HG03060 (cell line): ENCODE data around the gene CEACAM7.
"Not testable (repeated sequence)": the region's sequence is repeated elsewhere in the genome, so short reads cannot be mapped to it uniquely, and the experiment has no call there.

Experiments used
- ATAC-seq: cut with Tn5 transposase; IDR thresholded peaks from one replicate; pipeline ENCODE4 v1.9.1; 2021; ENCODE audit warnings: low read depth, moderate number of reproducible peaks; ENCODE audit not compliant: unreplicated experiment

CEACAM7 gene

DNA sequence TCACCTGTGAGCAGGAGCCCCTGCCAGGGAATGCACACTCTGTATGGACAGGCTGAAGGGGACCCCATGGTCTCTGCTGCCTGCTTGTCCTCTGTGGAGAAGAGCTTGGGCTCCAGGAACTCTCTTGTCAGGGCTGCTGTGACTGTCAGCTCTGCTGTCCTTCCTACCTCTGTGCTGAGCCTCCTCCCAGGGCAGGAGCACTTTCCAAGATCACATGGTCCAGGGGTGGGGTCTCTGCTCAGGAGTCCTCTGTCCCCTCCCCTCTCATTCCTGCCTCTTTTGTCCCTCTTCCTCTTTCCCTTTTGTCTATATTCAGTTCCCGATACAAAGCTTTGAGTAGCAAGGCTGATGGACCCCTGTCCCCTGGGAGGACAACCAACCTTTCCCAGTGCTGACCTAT is at the start of gene CEACAM7:
TSS of gene CEACAM7 (minus strand) at position 173 of the 400 bp plus-strand sequence. CDS start at position 68, 105 bp downstream.
- ATAC-seq = no peak

- ATAC-seq = no peak
Observed at GRCh38 chr19:41735071-41735600, 47.1 kb upstream of the CEACAM7 start.

DNA sequence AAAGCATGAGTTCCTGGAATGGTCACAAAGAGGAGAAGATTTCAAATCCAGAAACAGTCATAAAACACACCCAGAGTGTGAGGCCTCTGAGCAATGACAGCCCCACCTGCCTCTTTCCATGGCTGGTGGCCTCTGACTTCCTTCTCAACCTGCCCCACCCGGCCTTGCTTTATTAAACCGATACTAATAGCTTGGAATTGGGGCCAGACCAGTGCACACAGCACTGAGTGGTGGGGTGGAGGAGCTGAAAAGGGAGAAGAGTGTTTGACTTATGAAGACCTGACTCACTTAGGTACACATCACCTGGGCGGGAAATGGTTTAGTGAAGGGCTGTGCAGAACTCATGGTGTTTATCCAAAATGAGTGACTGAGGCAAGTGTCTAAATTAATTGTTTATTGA is 46.5 kb upstream of the CEACAM7 start:
- ATAC-seq = no peak

DNA sequence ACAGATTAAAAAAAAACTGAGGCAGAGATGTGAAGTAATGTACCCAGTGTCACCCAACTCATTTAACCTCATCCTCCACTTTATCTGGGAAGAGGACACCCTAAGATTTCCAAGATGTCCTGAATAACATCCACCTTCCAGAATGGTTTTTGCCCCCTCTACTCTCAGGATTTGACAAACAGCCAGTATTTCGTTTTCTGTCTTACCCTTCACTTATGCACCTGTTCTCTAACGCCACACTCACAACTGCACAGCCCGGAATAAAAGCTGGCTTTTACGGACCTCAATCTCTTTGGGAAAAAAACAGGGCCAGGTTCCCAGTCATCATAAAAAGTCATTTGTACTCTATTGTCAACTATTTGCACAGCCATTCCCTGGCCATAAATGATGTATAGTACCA is 46.1 kb upstream of the CEACAM7 start:
- ATAC-seq = no peak

DNA sequence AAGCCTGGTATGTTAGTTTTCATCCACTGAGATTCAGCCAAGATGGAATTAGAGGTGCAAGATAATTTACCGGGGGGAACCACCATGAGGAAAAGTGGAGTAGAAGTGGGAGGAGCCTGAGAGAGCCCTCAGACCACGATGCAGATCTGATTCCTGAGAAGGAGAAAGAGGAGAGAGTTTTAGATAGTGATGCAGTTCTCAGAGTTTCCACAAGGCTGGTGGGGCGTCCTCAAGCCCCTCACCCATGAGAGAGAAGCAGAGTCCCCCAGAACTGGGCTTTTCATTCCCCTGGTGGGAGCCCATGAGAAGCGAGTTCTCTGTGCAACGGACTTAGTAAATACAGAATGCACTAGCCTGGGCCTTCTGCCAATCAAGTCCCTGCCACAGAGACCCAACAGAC is 38.4 kb upstream of the CEACAM7 start:
- no peak for ATAC-seq

DNA sequence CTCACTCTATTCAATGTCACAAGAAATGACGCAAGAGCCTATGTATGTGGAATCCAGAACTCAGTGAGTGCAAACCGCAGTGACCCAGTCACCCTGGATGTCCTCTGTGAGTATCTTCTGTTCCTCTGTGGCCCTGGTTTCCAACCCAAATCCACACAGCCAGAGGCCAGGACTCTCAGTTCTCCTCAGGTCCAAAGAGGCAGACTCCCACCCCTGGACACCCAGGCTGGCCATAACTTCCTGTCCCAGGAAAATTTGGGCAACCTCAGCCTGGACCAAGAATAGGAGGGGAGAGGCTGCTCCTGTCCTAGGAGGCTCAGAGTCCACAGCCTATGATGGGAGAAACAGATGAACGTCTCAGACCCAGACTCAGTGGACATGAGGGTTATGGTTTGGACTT is 32.0 kb upstream of the CEACAM7 start:
- ATAC-seq = no peak

GRCh38 chr19:41718761-41719160 is 30.7 kb upstream of the CEACAM7 start:
- ATAC-seq = no peak

- no peak for ATAC-seq
Observed at GRCh38 chr19:41714598-41714997, 26.5 kb upstream of the CEACAM7 start.

DNA sequence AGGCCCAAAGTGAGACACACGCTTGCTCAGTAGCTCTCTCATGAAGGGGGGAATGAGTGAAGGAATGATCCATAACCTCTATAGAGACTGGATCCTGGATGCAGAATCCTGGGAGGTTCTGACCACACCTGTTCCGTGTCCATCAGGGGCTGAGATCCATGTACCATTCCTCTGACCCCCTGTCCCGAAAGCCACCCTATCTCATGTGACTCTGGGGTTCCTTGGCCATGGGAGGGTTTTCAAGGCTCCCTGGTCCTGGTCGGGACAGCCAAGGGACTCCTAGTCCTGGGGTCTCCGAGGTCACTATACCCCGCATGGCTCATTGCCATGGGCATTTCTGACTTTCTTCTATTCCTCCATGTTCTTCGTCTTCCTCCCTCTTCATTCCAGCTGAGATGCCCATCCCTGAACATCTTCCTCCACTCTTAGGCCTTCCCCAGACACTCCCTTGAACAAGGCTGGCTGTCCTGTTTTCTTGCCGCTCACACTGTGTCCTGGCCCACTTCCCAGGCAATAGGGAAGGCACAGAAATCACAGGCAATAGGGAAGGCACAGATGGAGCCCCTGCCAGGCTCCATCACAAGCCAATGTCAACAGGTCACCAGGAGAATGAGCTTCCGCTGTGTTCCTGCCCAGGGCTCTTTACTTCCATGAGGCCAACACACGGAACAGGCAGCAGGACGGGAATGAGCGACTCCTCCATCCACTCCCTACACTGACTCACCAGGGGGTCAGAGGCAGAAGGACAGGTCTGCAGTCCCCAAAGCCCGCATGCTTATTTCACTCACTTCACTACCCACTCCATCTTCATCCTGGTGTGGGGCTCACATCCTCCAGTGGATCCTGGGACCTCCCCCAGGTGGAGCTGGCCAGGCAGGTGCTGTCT is 23.5 kb upstream of the CEACAM7 start:
- ATAC-seq = no peak

DNA sequence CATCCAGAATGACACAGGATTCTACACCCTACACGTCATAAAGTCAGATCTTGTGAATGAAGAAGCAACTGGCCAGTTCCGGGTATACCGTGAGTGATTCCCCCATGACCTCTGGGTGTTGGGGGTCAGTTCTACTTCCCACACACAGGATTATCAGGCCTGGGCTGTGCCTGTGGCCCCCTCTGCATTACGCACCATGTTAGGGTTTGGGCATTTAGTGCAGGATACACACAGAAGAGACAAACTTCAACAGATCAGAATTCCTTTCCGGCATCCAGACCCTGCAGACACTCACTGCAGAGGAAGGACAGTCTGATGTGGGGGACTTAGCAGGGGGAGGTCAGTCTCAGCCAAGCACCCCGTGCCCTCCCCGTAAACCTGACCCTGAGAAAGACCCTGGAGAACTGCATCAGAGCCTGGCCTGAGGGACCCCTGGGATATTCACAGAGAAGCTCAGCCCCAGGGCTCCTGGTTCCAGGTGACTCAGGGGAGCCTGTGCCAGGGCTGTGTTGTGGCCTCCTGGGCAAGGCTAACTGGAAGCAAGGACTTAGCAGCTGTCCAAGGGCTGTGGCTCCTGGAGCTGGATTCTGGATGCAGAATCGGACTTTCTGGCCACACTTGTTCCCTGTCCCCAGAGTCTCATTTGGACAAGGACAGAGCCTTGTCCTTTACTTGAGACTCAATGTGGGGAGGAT is 22.0 kb upstream of the CEACAM7 start:
- ATAC-seq = no peak

- ATAC-seq = not testable (repeated sequence)
Observed at GRCh38 chr19:41709516-41709915, 21.4 kb upstream of the CEACAM7 start.

DNA sequence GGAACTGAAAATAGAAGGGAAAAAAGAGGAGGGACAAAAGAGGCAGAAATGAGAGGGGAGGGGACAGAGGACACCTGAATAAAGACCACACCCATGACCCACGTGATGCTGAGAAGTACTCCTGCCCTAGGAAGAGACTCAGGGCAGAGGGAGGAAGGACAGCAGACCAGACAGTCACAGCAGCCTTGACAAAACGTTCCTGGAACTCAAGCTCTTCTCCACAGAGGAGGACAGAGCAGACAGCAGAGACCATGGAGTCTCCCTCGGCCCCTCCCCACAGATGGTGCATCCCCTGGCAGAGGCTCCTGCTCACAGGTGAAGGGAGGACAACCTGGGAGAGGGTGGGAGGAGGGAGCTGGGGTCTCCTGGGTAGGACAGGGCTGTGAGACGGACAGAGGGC is 20.4 kb upstream of the CEACAM7 start, which contains the start of gene CEACAM5:
TSS of gene CEACAM5 (plus strand) at position 146 of the 400 bp plus-strand sequence. CDS start at position 252, 106 bp downstream.
- no peak for ATAC-seq

GRCh38 chr19:41707871-41708371 is 19.9 kb upstream of the CEACAM7 start:
- ATAC-seq = no peak

- no peak for ATAC-seq
Observed at GRCh38 chr19:41707502-41707812, 19.4 kb upstream of the CEACAM7 start.

DNA sequence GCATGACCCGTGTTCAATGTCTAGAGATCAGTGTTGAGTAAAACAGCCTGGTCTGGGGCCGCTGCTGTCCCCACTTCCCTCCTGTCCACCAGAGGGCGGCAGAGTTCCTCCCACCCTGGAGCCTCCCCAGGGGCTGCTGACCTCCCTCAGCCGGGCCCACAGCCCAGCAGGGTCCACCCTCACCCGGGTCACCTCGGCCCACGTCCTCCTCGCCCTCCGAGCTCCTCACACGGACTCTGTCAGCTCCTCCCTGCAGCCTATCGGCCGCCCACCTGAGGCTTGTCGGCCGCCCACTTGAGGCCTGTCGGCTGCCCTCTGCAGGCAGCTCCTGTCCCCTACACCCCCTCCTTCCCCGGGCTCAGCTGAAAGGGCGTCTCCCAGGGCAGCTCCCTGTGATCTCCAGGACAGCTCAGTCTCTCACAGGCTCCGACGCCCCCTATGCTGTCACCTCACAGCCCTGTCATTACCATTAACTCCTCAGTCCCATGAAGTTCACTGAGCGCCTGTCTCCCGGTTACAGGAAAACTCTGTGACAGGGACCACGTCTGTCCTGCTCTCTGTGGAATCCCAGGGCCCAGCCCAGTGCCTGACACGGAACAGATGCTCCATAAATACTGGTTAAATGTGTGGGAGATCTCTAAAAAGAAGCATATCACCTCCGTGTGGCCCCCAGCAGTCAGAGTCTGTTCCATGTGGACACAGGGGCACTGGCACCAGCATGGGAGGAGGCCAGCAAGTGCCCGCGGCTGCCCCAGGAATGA is 18.9 kb upstream of the CEACAM7 start:
- ATAC-seq = no peak

DNA sequence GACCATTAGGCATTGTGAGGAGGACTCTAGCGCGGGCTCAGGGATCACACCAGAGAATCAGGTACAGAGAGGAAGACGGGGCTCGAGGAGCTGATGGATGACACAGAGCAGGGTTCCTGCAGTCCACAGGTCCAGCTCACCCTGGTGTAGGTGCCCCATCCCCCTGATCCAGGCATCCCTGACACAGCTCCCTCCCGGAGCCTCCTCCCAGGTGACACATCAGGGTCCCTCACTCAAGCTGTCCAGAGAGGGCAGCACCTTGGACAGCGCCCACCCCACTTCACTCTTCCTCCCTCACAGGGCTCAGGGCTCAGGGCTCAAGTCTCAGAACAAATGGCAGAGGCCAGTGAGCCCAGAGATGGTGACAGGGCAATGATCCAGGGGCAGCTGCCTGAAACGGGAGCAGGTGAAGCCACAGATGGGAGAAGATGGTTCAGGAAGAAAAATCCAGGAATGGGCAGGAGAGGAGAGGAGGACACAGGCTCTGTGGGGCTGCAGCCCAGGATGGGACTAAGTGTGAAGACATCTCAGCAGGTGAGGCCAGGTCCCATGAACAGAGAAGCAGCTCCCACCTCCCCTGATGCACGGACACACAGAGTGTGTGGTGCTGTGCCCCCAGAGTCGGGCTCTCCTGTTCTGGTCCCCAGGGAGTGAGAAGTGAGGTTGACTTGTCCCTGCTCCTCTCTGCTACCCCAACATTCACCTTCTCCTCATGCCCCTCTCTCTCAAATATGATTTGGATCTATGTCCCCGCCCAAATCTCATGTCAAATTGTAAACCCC is 17.5 kb upstream of the CEACAM7 start:
- ATAC-seq = no peak

DNA sequence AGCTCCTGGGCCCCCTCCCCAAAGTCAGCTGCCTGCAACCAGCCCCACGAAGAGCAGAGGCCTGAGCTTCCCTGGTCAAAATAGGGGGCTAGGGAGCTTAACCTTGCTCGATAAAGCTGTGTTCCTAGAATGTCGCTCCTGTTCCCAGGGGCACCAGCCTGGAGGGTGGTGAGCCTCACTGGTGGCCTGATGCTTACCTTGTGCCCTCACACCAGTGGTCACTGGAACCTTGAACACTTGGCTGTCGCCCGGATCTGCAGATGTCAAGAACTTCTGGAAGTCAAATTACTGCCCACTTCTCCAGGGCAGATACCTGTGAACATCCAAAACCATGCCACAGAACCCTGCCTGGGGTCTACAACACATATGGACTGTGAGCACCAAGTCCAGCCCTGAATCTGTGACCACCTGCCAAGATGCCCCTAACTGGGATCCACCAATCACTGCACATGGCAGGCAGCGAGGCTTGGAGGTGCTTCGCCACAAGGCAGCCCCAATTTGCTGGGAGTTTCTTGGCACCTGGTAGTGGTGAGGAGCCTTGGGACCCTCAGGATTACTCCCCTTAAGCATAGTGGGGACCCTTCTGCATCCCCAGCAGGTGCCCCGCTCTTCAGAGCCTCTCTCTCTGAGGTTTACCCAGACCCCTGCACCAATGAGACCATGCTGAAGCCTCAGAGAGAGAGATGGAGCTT is 15.7 kb upstream of the CEACAM7 start:
- ATAC-seq = no peak

DNA sequence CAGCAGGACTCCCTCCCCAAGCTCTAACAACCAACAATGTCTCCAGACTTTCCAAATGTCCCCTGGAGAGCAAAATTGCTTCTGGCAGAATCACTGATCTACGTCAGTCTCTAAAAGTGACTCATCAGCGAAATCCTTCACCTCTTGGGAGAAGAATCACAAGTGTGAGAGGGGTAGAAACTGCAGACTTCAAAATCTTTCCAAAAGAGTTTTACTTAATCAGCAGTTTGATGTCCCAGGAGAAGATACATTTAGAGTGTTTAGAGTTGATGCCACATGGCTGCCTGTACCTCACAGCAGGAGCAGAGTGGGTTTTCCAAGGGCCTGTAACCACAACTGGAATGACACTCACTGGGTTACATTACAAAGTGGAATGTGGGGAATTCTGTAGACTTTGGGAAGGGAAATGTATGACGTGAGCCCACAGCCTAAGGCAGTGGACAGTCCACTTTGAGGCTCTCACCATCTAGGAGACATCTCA is 14.1 kb upstream of the CEACAM7 start:
- no peak for ATAC-seq

GRCh38 chr19:41701401-41702075 is 13.5 kb upstream of the CEACAM7 start:
- ATAC-seq = no peak
